HFF-Myc (cell line): ENCODE results near the gene TPRA1.

Source experiments
- DNase-seq: peaks from one replicate; pipeline ENCODE4 v3.0.0-alpha.2; 2011; ENCODE audit warnings: low read depth; ENCODE audit errors: extremely low read depth
- H3K4me3 ChIP-seq: replicated peaks from 2 replicates; pipeline ENCODE4 v1.5.1; 2011; ENCODE audit warnings: low read depth, mild to moderate bottlenecking, control low read depth, low read length
- CTCF ChIP-seq: IDR thresholded peaks from 2 replicates; pipeline ENCODE4 v1.5.1; 2012; ENCODE audit warnings: mild to moderate bottlenecking, low read depth, low read length, control low read depth; ENCODE audit errors: missing control alignments

TPRA1 gene

GRCh38 chr3:127590593-127591465, at the start of gene TPRA1:
TPRA1 (minus strand) TSS chr3:127590733; CDS start chr3:127580146, 10,587 bp downstream.
- TF ChIP-seq CTCF, result no peak
- H3K4me3 ChIP-seq, result peak within 1 kb of the TSS; percentile 85
- DNase-seq, result peak; percentile 95

- no peak for DNase-seq
- H3K4me3 ChIP-seq, result no peak overlapping the region
These were observed 49.5 kb upstream of the TPRA1 start for GRCh38 chr3:127640042-127640355.

GRCh38 chr3:127639173-127640041, 48.9 kb upstream of the TPRA1 start:
- H3K4me3 ChIP-seq, result no peak overlapping the region
- DNase-seq, result no peak
- TF ChIP-seq CTCF, result no peak

More at GRCh38 chr3:127640042-127640355, 49.5 kb upstream of the TPRA1 start:
- no peak for TF ChIP-seq CTCF

GRCh38 chr3:127637971-127638370, 47.4 kb upstream of the TPRA1 start:
- no peak for DNase-seq
- TF ChIP-seq CTCF, result no peak
- no peak overlapping the region for H3K4me3 ChIP-seq

- no peak overlapping the region for H3K4me3 ChIP-seq
- no peak for DNase-seq
- TF ChIP-seq CTCF, result no peak
These were observed 47.0 kb upstream of the TPRA1 start for GRCh38 chr3:127637546-127637945.

- no peak overlapping the region for H3K4me3 ChIP-seq
- no peak for DNase-seq
- TF ChIP-seq CTCF, result no peak
These were observed 44.1 kb upstream of the TPRA1 start for GRCh38 chr3:127634653-127635052.
